ENCODE data around the gene THBS4. TPM values are rescaled to one million over a fixed set of nuclear protein-coding genes. Genes with fewer than 3 reads are reported as not detected.
A peak's percentile ranks its signal among the peaks of the same experiment; 100 is the strongest.

Gene THBS4
- polyA plus RNA-seq, 1 of the 3 experiments (the other 2 are of a cell fraction), result 1.1 TPM

- ChIA-PET POLR2A (no interaction called here), CTCF (interaction anchor here (0.7 to 1.2 kb wide), 2 partner anchors 40 to 65 kb away, joined by 3 read pairs; no protein-coding TSS in a partner anchor)
- H3K9me2 ChIP-seq, result no peaks in the 10 kb centered on the region
- no peak for DNase-seq
- H3K9me3 ChIP-seq, result no peaks in the 10 kb centered on the region; the same call in 1 of the 2 replicates
- H4K20me1 ChIP-seq (ENCODE audit: insufficient read depth), result no peaks in the 10 kb centered on the region
- peaks cover 4% of the 10 kb centered on the region for H3F3A ChIP-seq (replicated peaks; ENCODE audit: insufficient read depth)
- no peak overlapping the region for H3K27ac ChIP-seq (ENCODE audit: low read depth in 2 of 2, low read length in 1 of 2)
- 60% methylated on average over 9 of the region's 9 CpGs for WGBS (ENCODE audit: low lambda C conversion rate)
- peaks cover 0 to 4% of the 10 kb centered on the region in 2 experiments for H3K4me1 ChIP-seq (ENCODE audit: control insufficient read depth in 1 of 2, insufficient read depth in 2 of 2, low read depth in 1 of 2, low read length in 1 of 2)
- H3K9ac ChIP-seq, result no peak overlapping the region
- H3K27me3 ChIP-seq (ENCODE audit: insufficient read depth), result no peaks in the 10 kb centered on the region
- no peaks in the 10 kb centered on the region for H3K36me3 ChIP-seq (replicated peaks in 1 of 2; ENCODE audit: control insufficient read depth in 1 of 2, insufficient read depth in 2 of 2, low read length in 1 of 2)
- no peaks in the 10 kb centered on the region for H3K79me2 ChIP-seq (ENCODE audit: insufficient read depth)
- no peak overlapping the region for H2AFZ ChIP-seq (ENCODE audit: low read depth)
- H3K4me2 ChIP-seq, result no peak overlapping the region
- no peak overlapping the region for H3K4me3 ChIP-seq (ENCODE audit: low read depth in 2 of 2, low read length in 1 of 2)
- peak; percentile 66; the same call in 1 of the 2 replicates for TF ChIP-seq REST (IDR thresholded peaks at IDR 0.05; ENCODE audit: low read depth, low read length)
- TF ChIP-seq FOXM1 (IDR thresholded peaks at IDR 0.05; ENCODE audit: low read depth), result no peak
Observed at GRCh38 chr5:80124121-80124918, 89.2 kb downstream of the THBS4 start.

- H3K9ac ChIP-seq, result no peak overlapping the region
- TF ChIP-seq USF1 (IDR thresholded peaks at IDR 0.05; ENCODE audit: borderline replicate concordance, low read depth), result no peak
- TF ChIP-seq POLR2AphosphoS5 (IDR thresholded peaks at IDR 0.05; ENCODE audit: low read depth, low read length), result no peak
- TF ChIP-seq EP300 (IDR thresholded peaks at IDR 0.05; ENCODE audit: borderline replicate concordance in 1 of 2, low read depth in 1 of 2, low read length in 1 of 2), result no peak
- TF ChIP-seq MXI1 (IDR thresholded peaks at IDR 0.05; ENCODE audit: low read depth, low read length), result no peak
- TF ChIP-seq RXRA (IDR thresholded peaks at IDR 0.05; ENCODE audit: borderline replicate concordance, low read depth), result no peak
- TF ChIP-seq GATA2 (CRISPR knock-in tag; IDR thresholded peaks at IDR 0.05), result no peak
- TF ChIP-seq MAX (IDR thresholded peaks at IDR 0.05; ENCODE audit: low read depth), result no peak
- TF ChIP-seq MEF2A (IDR thresholded peaks at IDR 0.05; ENCODE audit: borderline replicate concordance, low read depth), result no peak
- TF ChIP-seq JUND (IDR thresholded peaks at IDR 0.05), result no peak
- no peak for TF ChIP-seq SMC3 (IDR thresholded peaks at IDR 0.05; ENCODE audit: low read depth, low read length)
- no peak for TF ChIP-seq TCF12 (IDR thresholded peaks at IDR 0.05)
- TF ChIP-seq, protein P1, sequence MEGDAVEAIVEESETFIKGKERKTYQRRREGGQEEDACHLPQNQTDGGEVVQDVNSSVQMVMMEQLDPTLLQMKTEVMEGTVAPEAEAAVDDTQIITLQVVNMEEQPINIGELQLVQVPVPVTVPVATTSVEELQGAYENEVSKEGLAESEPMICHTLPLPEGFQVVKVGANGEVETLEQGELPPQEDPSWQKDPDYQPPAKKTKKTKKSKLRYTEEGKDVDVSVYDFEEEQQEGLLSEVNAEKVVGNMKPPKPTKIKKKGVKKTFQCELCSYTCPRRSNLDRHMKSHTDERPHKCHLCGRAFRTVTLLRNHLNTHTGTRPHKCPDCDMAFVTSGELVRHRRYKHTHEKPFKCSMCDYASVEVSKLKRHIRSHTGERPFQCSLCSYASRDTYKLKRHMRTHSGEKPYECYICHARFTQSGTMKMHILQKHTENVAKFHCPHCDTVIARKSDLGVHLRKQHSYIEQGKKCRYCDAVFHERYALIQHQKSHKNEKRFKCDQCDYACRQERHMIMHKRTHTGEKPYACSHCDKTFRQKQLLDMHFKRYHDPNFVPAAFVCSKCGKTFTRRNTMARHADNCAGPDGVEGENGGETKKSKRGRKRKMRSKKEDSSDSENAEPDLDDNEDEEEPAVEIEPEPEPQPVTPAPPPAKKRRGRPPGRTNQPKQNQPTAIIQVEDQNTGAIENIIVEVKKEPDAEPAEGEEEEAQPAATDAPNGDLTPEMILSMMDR (IDR thresholded peaks at IDR 0.05), result no peak
- no peak for TF ChIP-seq NRF1 (IDR thresholded peaks at IDR 0.05; ENCODE audit: low read depth, low read length)
- no peak for TF ChIP-seq FOXJ3 (CRISPR knock-in tag; IDR thresholded peaks at IDR 0.05)
- H3K9me3 ChIP-seq, result no peaks in the 10 kb centered on the region; the same call in 1 of the 2 replicates
- H3K36me3 ChIP-seq (replicated peaks in 1 of 2; ENCODE audit: control insufficient read depth in 1 of 2, insufficient read depth in 2 of 2, low read length in 1 of 2), result no peaks in the 10 kb centered on the region
- peak overlapping the region; percentile 47 for H3K4me2 ChIP-seq
- no peaks in the 10 kb centered on the region for H3K9me2 ChIP-seq
- H4K20me1 ChIP-seq (ENCODE audit: insufficient read depth), result no peaks in the 10 kb centered on the region
- H3K4me1 ChIP-seq (ENCODE audit: control insufficient read depth in 1 of 2, insufficient read depth in 2 of 2, low read depth in 1 of 2, low read length in 1 of 2), result peaks cover 0 to 4% of the 10 kb centered on the region in 2 experiments
- no peaks in the 10 kb centered on the region for H3K79me2 ChIP-seq (ENCODE audit: insufficient read depth)
- no peaks in the 10 kb centered on the region for H3K27me3 ChIP-seq (ENCODE audit: insufficient read depth)
- ChIA-PET CTCF (interaction anchor here (2.6 kb wide), 1 partner anchor 8 kb away, joined by 10 read pairs; no protein-coding TSS in a partner anchor), POLR2A (no interaction called here)
- H3K4me3 ChIP-seq (ENCODE audit: low read depth in 2 of 2, low read length in 1 of 2), result no peak overlapping the region
- DNase-seq, result no peak
- peaks cover 4% of the 10 kb centered on the region for H3F3A ChIP-seq (replicated peaks; ENCODE audit: insufficient read depth)
- no peak overlapping the region; the same call in 1 of the 2 replicates for H2AFZ ChIP-seq (ENCODE audit: low read depth)
- H3K27ac ChIP-seq (ENCODE audit: low read depth in 2 of 2, low read length in 1 of 2), result peak overlapping the region in 1 of 2 experiments; percentile 73; a peak in 1 of 4 replicates
- WGBS (ENCODE audit: low lambda C conversion rate), result 53% methylated on average over 11 of the region's 11 CpGs
Observed at GRCh38 chr5:80125022-80125961, 90.1 kb downstream of the THBS4 start.

All from SK-N-SH (cell line).